AG20443 (cell line): Measurements from ENCODE around the gene GSTT2.
A peak's percentile ranks its signal among the peaks of the same experiment; 100 is the strongest.
"Not testable (repeated sequence)": the region's sequence is repeated elsewhere in the genome, so short reads cannot be mapped to it uniquely, and the experiment has no call there.

ENCODE experiments used
- DNase-seq: peaks from one replicate; pipeline ENCODE4 v3.0.0; 2012; ENCODE audit warnings: low spot score, mixed read lengths

Gene GSTT2

GRCh38 chr22:23979557-23980240 lies at the start of gene GSTT2:
Gene GSTT2, plus strand, starts transcription at chr22:23980134.
- DNase-seq: not testable (repeated sequence)

GRCh38 chr22:23938328-23939016 lies 41.5 kb upstream of the GSTT2 start:
- DNase-seq: no peak

DNA sequence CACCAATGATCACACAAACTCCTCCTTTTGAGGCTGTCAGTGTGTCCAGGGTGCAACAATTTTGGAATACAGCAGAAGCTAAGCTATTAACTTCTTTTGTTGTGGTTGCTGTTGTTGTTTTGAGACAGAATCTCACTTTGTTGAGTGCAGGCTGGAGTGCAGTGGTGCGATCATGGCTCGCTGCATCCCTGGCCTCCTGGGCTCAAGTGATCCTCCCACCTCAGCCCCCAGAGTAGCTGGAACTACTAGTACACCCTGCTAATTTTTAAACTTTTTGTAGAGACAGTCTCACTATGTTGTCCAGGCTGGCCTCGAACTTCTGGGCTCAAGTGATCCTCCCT lies 40.9 kb upstream of the GSTT2 start:
- DNase-seq: no peak

DNA sequence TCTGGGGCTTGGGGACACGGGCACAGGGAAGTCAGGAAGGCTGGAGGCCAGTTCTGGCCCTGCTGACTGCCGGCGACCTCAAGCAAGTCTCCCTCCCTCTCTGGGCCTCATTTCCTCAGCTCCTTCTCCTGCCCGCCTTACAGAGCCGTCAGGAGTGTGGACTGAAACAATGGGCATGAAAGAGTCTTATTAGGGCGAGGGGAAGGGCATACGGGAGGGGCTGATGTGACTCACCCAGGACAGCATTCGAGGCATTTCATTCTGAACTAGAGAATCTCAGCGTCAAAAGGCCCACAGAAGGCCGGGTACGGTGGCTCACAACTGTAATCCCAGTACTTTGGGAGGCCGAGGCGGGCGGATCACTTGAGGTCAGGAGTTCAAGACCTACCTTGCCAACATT lies 39.8 kb upstream of the GSTT2 start:
- DNase-seq: not testable (repeated sequence)

DNA sequence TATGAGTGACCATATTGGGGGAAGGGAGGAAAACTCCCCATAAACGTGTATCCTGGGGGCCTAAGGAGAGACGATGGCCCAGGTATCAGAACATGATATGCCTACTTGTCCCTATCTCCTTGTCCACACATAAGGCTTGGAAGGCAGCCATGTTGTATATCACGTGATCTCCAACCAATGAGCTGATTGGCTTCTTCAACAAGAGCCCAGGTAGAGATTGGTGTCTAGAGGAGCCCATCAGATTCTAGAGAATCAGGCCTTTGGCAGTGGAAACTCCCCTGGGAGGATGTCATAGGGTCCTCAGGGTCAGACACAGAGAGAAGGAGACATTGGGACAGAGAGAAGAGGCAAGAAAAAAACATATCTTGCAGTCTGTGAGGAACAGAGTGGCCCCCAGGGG lies 32.5 kb upstream of the GSTT2 start:
- DNase-seq: not testable (repeated sequence)

GRCh38 chr22:23949764-23950163 lies 30.2 kb upstream of the GSTT2 start:
- not testable (repeated sequence) for DNase-seq

DNA sequence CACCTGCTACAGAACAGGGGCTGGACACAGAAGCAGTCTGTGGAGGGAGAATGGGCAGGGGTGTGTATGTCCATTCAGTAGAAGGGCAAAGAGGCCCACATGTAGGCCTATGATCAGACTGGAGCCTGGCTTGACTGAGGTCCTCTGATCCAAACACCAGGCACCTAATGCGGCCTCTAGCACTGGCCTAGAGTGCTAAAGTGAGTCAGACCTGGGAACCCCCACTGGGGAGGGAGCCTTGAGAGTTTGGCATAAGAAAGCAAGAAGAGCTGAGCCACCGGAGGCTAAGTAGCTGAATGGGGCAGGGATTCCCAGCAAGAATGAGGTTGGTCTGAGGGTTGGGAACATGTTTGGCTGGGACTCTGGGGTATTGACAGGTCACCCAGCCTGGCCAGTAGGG lies 28.6 kb upstream of the GSTT2 start:
- DNase-seq: not testable (repeated sequence)

DNA sequence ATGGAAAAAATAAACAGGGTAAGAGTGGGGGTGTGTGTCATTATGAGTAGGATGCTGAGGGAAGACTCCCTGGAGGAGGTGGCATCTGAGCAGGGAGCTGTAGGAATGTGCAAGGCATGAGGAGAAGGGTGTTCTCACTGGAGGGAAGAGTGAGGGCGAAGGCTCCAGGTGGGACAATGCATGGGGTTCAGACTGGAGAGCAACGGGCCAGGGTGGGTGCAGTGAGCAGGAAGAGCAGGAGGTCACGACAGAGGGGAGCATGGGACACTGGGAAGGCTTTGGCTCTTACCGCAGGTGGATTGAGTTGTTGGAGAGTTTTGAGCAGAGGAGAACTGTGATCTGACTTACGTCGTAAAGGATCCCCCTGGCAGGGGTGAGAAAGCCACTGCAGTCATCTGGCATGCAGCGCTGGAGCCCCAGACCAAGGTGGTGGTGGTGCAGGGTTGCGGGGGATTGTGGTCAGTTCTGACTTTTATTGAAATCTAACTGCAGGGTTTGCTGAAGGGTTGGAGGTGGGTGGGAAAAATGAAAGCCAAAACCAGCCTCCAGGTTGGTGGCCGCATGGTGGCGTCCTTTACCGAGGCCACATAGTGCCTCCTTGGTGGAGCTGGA lies 27.0 kb upstream of the GSTT2 start:
- not testable (repeated sequence) for DNase-seq

- DNase-seq: not testable (repeated sequence)
Measured at GRCh38 chr22:23953485-23953884, 26.4 kb upstream of the GSTT2 start.

DNA sequence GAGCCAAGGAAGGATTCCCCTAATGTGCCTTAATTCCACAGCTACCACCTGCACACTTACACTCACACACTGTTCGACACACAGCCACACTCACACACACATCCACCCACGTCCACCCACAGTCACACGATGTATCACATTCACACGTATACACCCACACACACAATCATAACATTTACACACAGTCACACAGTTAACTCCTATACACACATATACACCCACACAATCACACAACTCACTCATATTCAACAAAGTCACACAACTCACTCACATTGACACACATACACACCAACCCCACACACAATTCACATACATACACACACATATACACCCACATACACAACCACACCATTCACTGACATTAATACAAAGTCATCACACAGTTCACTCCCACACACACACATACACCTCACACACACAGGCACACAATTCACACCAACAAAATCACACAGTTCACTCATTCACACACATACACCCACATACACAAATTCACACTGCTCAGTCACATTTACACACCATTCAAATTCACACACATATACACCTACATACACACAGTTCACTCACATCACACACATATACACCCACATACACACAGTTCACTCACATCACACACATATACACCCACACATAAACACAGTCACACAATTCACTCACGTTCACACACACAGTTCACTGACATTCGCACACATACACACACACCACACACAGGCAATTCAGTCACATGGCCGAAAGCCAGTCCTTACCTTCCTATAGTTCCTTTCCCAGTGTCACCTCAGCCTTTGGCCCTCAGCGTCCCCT lies 25.5 kb upstream of the GSTT2 start:
- DNase-seq: not testable (repeated sequence)

DNA sequence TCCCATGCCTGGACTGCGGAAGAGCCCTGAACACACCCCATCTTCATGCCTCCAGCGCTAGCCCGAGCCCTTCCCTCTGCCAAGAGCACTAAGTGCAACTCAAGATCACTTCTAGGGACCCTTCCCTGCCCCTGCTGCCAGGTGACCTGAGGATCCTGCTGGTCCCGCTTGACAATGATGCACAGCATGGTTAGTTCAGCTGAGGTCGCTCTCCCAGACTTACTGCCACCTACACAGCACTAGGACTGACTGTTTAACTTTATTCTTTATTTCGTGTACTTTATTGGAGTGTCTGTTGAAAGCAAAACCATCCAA lies 25.0 kb upstream of the GSTT2 start:
- DNase-seq: not testable (repeated sequence)

DNA sequence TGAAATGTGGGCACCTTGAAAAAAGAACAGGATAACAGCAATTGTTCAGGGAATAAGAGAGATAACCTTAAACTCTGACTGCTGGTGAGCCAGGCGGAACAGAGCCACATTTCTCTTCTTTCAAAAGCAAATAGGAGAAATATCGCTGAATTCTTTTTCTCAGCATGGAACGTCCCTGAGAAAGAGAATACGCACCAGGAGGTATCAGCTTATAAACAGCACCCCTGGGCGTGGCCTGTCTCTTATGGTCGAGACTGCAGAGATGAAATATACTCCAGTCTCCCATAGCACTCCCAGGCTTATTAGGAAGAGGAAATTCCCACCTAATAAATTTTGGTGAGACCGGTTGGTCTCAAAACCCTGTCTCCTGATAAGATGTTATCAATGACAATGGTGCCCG lies 24.0 kb upstream of the GSTT2 start:
- DNase-seq: not testable (repeated sequence)

- peak; percentile 57 for DNase-seq
Measured at GRCh38 chr22:23956301-23956900, 23.5 kb upstream of the GSTT2 start.

- DNase-seq: not testable (repeated sequence)
Measured at GRCh38 chr22:23961084-23961771, 18.7 kb upstream of the GSTT2 start, which contains the start of gene GSTT2B. Gene GSTT2B, minus strand, starts transcription at chr22:23961195. Its CDS starts 64 bp downstream, at chr22:23961131.

- DNase-seq: not testable (repeated sequence)
Measured at GRCh38 chr22:23966094-23966493, 13.8 kb upstream of the GSTT2 start.

- not testable (repeated sequence) for DNase-seq
Measured at GRCh38 chr22:23966568-23966967, 13.4 kb upstream of the GSTT2 start, which contains the start of gene DDTL. Gene DDTL, plus strand, starts transcription at chr22:23966888. Its CDS starts 27 bp downstream, at chr22:23966915.

- peak; percentile 3 for DNase-seq
Measured at GRCh38 chr22:23969071-23969470, 10.9 kb upstream of the GSTT2 start.

- DNase-seq: no peak
Measured at GRCh38 chr22:23970201-23970641, 9.7 kb upstream of the GSTT2 start.

- peak; percentile 1 for DNase-seq
Measured at GRCh38 chr22:23970816-23971486, 9.0 kb upstream of the GSTT2 start.

- peak; percentile 0 for DNase-seq
Measured at GRCh38 chr22:23971927-23972326, 8.0 kb upstream of the GSTT2 start.

- DNase-seq: not testable (repeated sequence)
Measured at GRCh38 chr22:23974345-23974744, 5.6 kb upstream of the GSTT2 start, which contains the start of gene DDT. Gene DDT, minus strand, starts transcription at chr22:23974441. Its CDS starts 27 bp downstream, at chr22:23974414.
